Ovary (tissue), 9 donors: ENCODE measurements around the gene EPHA8. TPM values are rescaled to one million over a fixed set of nuclear protein-coding genes. Genes with fewer than 3 reads are reported as not detected.

Source experiments
- DNase-seq, 5 donors: peaks; one replicate each; pipeline ENCODE4 v3.0.0-alpha.2; 2019 to 2020
- H3K27ac ChIP-seq, 2 donors: fragments of 200-600 bp; one replicate each; pipeline versions ENCODE4 v1.5.1 to v1.8.0; 2019 to 2022
- H3K27me3 ChIP-seq: fragments of 200-600 bp; one replicate; pipeline ENCODE4 v1.8.0; 2022
- H3K36me3 ChIP-seq: fragments of 200-600 bp; sonication (generic); one replicate; pipeline ENCODE4 v1.5.1; 2019
- H3K4me1 ChIP-seq: one replicate; pipeline ENCODE4 v1.8.1; 2013; ENCODE audit warnings: mild to moderate bottlenecking, moderate library complexity; ENCODE audit not compliant: insufficient read depth
- H3K4me3 ChIP-seq: fragments of 200-600 bp; sonication (generic); one replicate; pipeline ENCODE4 v1.5.1; 2017
- H3K9me3 ChIP-seq, 2 donors: fragments of 200-600 bp in 1 of 2; sonication (generic) in 1 of 2; one replicate each; pipeline versions ENCODE4 v1.5.1 to v1.8.1; 2013 to 2019; ENCODE audit warnings: mild to moderate bottlenecking in 1 of 2, moderate library complexity in 1 of 2
- EP300 ChIP-seq: sonication (generic); formaldehyde crosslinking; IDR thresholded peaks from one replicate; pipeline ENCODE4 v1.6.1; 2017; ENCODE audit warnings: antibody characterized with exemption
- POLR2A ChIP-seq: fragments of 450-650 bp; IDR thresholded peaks from one replicate; pipeline ENCODE4 v1.6.1; 2017; ENCODE audit warnings: antibody characterized with exemption, mild to moderate bottlenecking, moderate library complexity
- WGBS, 3 donors: extraction: QIAGEN DNeasy Blood & Tissue Kit in 1 of 3; methylation state at CpG; one replicate each; pipeline versions ENCODE4 v1.1.5 to v1.1.7; 2013 to 2017; 5-methylcytosine and 5-hydroxymethylcytosine counted together
- intact Hi-C, 4 donors: fragments of 100-400 bp; cut with DNase I; formaldehyde crosslinking; loops; one replicate each; pipeline versions ENCODE4 v1.11.0 to v1.15.1; 2022 to 2023
- polyA plus RNA-seq, 2 donors: library from polyadenylated mRNA; stranded (reverse); fragments of 200-250 nt in 1 of 2; fragments of 350-450 nt in 1 of 2; fragmentation: Illumina TruSeq in 1 of 2; extraction: RNeasy Lipid Tissue Mini Kit (QIAGEN cat#74804) in 1 of 2; gene quantifications; one replicate each; pipeline ENCODE4 v1.2.3, GENCODE V29; 2013 to 2014
- total RNA-seq, 7 donors: library from RNA; depleted of rRNA in 2 of 7; stranded (reverse); fragments of >200 nt in 2 of 7; fragmentation: NEBNext Ultra II Directional in 3 of 7; extraction: Animal tissue kit (Norgen Biotek cat#: 25700) in 3 of 7; gene quantifications; one replicate each; pipeline versions ENCODE4 v1.1.0 to v1.2.4, GENCODE V29; 2016 to 2023
- TF ChIP-seq, protein P1 (sequence below), 3 donors: fragments of 450-650 bp in 2 of 3; fragments of 200-600 bp in 1 of 3; IDR thresholded peaks; one replicate each; pipeline versions ENCODE4 v1.5.1 to v1.8.0; 2016 to 2022; ENCODE audit warnings: antibody characterized with exemption in 3 of 3, mild to moderate bottlenecking in 1 of 3
- donor health status: DM: no; HTN: no; CAD: no; lungs with moderate emphysema.
- donor health status: DM: no; HTN: no; CAD: no.
- donor health status: Bipolar disorder and iron deficiency.
- donor health status: DM: yes; HTN: yes; CAD: no.
- donor health status: DM: no; HTN: no; CAD: no.
- donor health status: DM: yes; HTN: yes; CAD: no.

The EPHA8 gene
- total and polyA plus RNA-seq, 9 donors: 0.02 TPM; not detected in 8

DNA sequence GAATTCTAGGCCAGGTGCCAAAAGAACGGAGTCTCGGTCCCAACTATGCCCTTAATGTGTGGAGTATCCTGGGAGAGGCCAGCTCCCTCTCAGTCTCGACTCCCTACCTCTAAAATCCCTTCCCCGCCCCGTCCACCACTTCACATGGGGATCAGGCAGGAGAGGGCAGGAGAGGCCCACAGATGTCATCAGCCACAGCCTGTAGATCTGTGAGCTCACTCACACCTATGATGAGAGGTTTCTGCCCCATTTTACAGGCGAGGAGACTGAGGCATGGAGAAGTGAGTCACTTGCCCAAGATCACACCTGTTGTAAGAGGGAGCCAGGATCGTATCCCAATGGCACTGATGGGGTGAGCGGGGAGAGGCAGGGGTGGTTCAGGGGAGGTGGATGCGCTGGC, 20.4 kb upstream of the EPHA8 start:
- DNase-seq: no peak
- intact Hi-C loops: no loop called here
- no peaks in the 10 kb centered on the region for H3K36me3 ChIP-seq
- TF ChIP-seq EP300 (no peak), POLR2A (no peak)
- TF ChIP-seq, protein P1, sequence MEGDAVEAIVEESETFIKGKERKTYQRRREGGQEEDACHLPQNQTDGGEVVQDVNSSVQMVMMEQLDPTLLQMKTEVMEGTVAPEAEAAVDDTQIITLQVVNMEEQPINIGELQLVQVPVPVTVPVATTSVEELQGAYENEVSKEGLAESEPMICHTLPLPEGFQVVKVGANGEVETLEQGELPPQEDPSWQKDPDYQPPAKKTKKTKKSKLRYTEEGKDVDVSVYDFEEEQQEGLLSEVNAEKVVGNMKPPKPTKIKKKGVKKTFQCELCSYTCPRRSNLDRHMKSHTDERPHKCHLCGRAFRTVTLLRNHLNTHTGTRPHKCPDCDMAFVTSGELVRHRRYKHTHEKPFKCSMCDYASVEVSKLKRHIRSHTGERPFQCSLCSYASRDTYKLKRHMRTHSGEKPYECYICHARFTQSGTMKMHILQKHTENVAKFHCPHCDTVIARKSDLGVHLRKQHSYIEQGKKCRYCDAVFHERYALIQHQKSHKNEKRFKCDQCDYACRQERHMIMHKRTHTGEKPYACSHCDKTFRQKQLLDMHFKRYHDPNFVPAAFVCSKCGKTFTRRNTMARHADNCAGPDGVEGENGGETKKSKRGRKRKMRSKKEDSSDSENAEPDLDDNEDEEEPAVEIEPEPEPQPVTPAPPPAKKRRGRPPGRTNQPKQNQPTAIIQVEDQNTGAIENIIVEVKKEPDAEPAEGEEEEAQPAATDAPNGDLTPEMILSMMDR (IDR thresholded peaks at IDR 0.05): no peak
- no peaks in the 10 kb centered on the region for H3K27me3 ChIP-seq
- no peaks in the 10 kb centered on the region for H3K4me1 ChIP-seq
- H3K27ac ChIP-seq: no peak overlapping the region
- WGBS, 3 donors: 61 to 67% (median 64%) methylated on average over 9 of the region's 9 CpGs
- no peak overlapping the region for H3K4me3 ChIP-seq
- H3K9me3 ChIP-seq: no peaks in the 10 kb centered on the region

DNA sequence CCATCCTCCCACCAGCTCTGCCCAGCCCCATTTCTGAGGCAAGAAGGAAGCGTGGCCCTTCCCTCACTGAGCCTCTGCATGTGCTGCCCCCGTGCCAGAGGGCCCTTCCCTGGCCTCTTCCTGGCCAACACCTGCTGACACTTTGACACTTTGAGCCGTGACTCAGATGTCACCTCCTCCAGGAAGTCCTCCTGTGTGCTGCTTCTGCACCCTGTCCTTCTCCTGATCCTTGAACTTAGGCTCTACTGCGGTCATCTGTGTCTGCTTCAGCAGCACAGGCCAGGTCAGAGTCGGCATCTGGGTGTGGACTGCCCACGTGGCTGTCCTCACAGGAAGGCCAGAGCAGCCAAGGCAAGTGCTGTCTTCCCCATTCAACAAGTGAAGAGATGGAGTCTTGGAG, 19.6 kb upstream of the EPHA8 start:
- DNase-seq: no peak
- WGBS, 3 donors: 72 to 82% (median 73%) methylated on average over 6 of the region's 6 CpGs
- Histone ChIP-seq H3K4me1 (no peaks in the 10 kb centered on the region), H3K4me3 (no peak overlapping the region), H3K36me3 (no peaks in the 10 kb centered on the region), H3K9me3 (no peaks in the 10 kb centered on the region), H3K27ac (no peak overlapping the region), H3K27me3 (no peaks in the 10 kb centered on the region)
- intact Hi-C loops: no loop called here
- TF ChIP-seq EP300 (no peak), POLR2A (no peak)
- TF ChIP-seq, protein P1 (IDR thresholded peaks at IDR 0.05): no peak

DNA sequence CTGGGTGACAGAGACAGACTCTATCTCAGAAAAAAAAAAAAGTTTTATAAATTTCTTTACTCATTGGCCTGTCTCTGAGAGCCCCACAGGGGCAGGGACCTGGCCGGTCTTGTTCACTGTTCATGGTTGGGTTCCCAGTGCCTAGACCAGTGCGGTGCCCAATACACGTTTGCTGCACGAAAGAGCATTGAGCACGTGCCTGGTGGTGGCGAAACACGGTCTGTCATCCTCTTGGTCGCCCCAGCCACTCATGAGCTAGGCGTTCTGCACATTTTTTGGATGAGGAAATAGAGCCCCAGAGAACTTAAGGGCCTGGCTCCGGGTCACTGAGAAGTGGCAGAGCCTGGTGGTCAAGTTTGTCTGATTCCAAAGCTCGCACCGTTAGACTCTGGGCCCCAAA, 18.7 kb upstream of the EPHA8 start:
- intact Hi-C loops: no loop called here
- DNase-seq: no peak
- WGBS, 3 donors: 83 to 89% (median 86%) methylated on average over 12 of the region's 12 CpGs
- Histone ChIP-seq H3K9me3 (no peaks in the 10 kb centered on the region), H3K4me1 (no peaks in the 10 kb centered on the region), H3K27me3 (no peaks in the 10 kb centered on the region), H3K27ac (no peak overlapping the region), H3K36me3 (no peaks in the 10 kb centered on the region), H3K4me3 (no peak overlapping the region)
- TF ChIP-seq, protein P1 (IDR thresholded peaks at IDR 0.05): no peak
- TF ChIP-seq EP300: no peak
- TF ChIP-seq POLR2A: no peak

DNA sequence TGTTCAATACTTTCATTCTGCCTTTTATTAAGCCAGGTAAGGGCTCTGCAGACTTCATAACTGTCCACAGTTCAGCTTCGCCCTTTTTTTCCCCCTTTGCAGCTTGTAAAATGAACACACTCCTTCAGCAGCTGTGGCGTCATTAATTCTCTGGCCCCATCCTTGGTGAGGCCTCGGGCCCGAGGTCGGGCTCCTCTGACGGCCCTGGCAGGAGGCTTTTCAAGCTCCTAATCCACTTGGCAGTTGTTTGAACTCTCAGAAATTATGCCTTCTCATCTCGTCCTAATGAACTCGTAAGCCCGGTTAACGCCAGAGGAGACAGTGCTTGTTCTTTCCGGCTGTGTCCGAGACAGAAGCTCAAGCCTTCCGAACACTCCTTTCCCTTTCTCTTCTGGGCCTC, 18.1 kb upstream of the EPHA8 start:
- WGBS, 3 donors: 37 to 38% (median 38%) methylated on average over 13 of the region's 13 CpGs
- no peak for DNase-seq
- H3K9me3 ChIP-seq: no peaks in the 10 kb centered on the region
- no peak overlapping the region for H3K4me3 ChIP-seq
- H3K36me3 ChIP-seq: no peaks in the 10 kb centered on the region
- H3K27ac ChIP-seq: no peak overlapping the region
- intact Hi-C loops: no loop called here
- no peaks in the 10 kb centered on the region for H3K4me1 ChIP-seq
- TF ChIP-seq, protein P1 (IDR thresholded peaks at IDR 0.05): no peak
- TF ChIP-seq POLR2A (no peak), EP300 (no peak)
- H3K27me3 ChIP-seq: no peaks in the 10 kb centered on the region
